A673 (cell line): ENCODE data around the gene PRKG1. TPM values are rescaled to one million over a fixed set of nuclear protein-coding genes. Genes with fewer than 3 reads are reported as not detected.
"Not testable (repeated sequence)": the region's sequence is repeated elsewhere in the genome, so short reads cannot be mapped to it uniquely, and the experiment has no call there.

Experiments used
- BruUV-seq: library from RNA; stranded (reverse); fragments of 400-500 nt; replicated peaks from 2 replicates; lab custom pipeline; 2021; lab: Mats Ljungman, UMichigan
- CTCF ChIA-PET: fragments of 300-600 bp; sonication (Branson Sonifier 250); formaldehyde crosslinking; loops from one replicate; lab custom pipeline; 2022; ENCODE audit warnings: antibody characterized with exemption; lab: Charles Lee
- POLR2A ChIA-PET: fragments of 300-600 bp; sonication (Branson Sonifier 250); formaldehyde crosslinking; loops from one replicate; lab custom pipeline; 2022; ENCODE audit warnings: antibody characterized with exemption; ENCODE audit not compliant: low non-redundant PET; lab: Charles Lee
- DNase-seq: peaks from one replicate; pipeline ENCODE4 v3.0.0-alpha.2; 2015; ENCODE audit warnings: low spot score
- H3K27ac ChIP-seq: fragments of 200-600 bp; sonication (generic); 2 replicates; pipeline ENCODE4 v1.5.1; 2016; ENCODE audit warnings: mixed run types, low read depth, mild to moderate bottlenecking, mixed read lengths, antibody characterized with exemption, low read length; ENCODE audit not compliant: poor library complexity, severe bottlenecking
- H3K27me3 ChIP-seq: fragments of 200-600 bp; sonication (generic); replicated peaks from 2 replicates; pipeline ENCODE4 v1.6.1; 2017; ENCODE audit warnings: mixed run types, low read depth, mild to moderate bottlenecking, mixed read lengths, antibody characterized with exemption, low read length; ENCODE audit not compliant: insufficient read depth, poor library complexity
- H3K36me3 ChIP-seq: fragments of 200-600 bp; sonication (generic); 2 replicates; pipeline ENCODE4 v1.6.1; 2016; ENCODE audit warnings: mixed run types, mild to moderate bottlenecking, mixed read lengths, antibody characterized with exemption, low read length; ENCODE audit not compliant: insufficient read depth, poor library complexity, severe bottlenecking
- H3K4me1 ChIP-seq: fragments of 200-600 bp; sonication (generic); 2 replicates; pipeline ENCODE4 v1.6.1; 2017; ENCODE audit warnings: mixed run types, mild to moderate bottlenecking, mixed read lengths, antibody characterized with exemption, low read length; ENCODE audit not compliant: insufficient read depth, poor library complexity, severe bottlenecking
- H3K4me3 ChIP-seq: fragments of 200-600 bp; sonication (generic); 2 replicates; pipeline ENCODE4 v1.5.1; 2016; ENCODE audit warnings: low read depth, mixed run types, mild to moderate bottlenecking, mixed read lengths, low read length; ENCODE audit not compliant: poor library complexity, severe bottlenecking
- H3K9me3 ChIP-seq: fragments of 200-600 bp; sonication (generic); 2 replicates; pipeline ENCODE4 v1.6.1; 2016; ENCODE audit warnings: mixed run types, low read depth, mild to moderate bottlenecking, mixed read lengths, antibody characterized with exemption, low read length; ENCODE audit not compliant: poor library complexity, severe bottlenecking
- CTCF ChIP-seq: fragments of 300-800, 200-600 bp; sonication (generic); conservative IDR thresholded peaks from 2 replicates; pipeline ENCODE4 v1.5.1; 2017; ENCODE audit warnings: low read depth, mild to moderate bottlenecking, antibody characterized with exemption, low read length, moderate library complexity, mixed read lengths
- EZH2 ChIP-seq: fragments of 200-600 bp; sonication (generic); IDR thresholded peaks from 2 replicates; pipeline ENCODE4 v1.6.1; 2017; ENCODE audit warnings: borderline replicate concordance, low read depth, mild to moderate bottlenecking, mixed read lengths, antibody characterized with exemption, low read length; ENCODE audit not compliant: poor library complexity, severe bottlenecking
- intact Hi-C: fragments of 100-400 bp; cut with micrococcal nuclease; formaldehyde crosslinking; loops from one replicate; pipeline ENCODE4 v1.10.0; 2022; ENCODE audit not compliant: unreplicated experiment
- total RNA-seq: library from RNA; stranded (reverse); gene quantifications from 2 replicates; pipeline ENCODE4 v1.2.3, GENCODE V29; 2021

The PRKG1 gene
- total RNA-seq, 1 experiment from 2014 or later: 0.58 TPM

DNA sequence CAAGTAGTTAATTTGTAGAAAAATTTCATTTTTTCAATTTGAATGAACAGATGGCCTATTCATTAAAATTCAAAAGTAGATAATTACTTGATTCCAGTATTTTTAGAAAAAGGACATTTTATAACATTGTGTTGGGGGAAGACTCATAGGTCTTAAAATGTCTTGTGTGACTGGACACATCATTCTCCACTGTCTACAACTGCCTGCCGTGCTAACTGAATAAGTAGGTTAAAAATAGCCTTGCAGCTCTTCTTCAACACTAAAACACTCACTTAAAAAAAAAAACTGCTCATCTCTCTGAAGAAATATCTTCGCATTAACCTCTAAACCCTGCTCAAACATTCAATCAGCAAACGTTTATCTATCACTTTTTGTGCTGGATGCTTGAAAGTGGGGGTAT lies 371.3 kb downstream of the PRKG1 start:
- Histone ChIP-seq H3K27ac (no peak overlapping the region), H3K36me3 (no peaks in the 10 kb centered on the region), H3K4me3 (no peak overlapping the region), H3K4me1 (no peaks in the 10 kb centered on the region), H3K27me3 (no peaks in the 10 kb centered on the region), H3K9me3 (no peaks in the 10 kb centered on the region)
- CTCF ChIA-PET: no interaction called here
- no peak for DNase-seq
- TF ChIP-seq CTCF (no peak), EZH2 (no peak)
- intact Hi-C loops: no loop called here
- POLR2A ChIA-PET: no interaction called here
- no TSS peak for BruUV-seq

DNA sequence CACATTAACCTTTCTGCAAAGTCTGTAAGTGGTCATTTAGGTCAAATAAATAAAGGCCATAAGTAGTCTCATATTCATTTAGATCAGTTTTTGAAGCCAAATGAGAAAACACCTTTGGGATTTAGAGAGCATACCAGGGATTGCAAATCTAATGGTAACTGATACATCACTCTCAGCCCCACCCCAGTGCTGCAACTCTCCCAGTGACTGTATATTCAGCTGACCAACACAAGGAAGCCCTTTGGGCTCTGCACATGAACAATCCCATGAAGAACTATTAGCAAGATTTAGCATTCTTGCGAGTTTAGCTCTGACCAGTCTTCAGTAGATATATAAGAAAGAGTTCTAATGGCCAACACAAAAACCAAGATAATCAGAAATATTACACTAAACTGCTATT lies 372.8 kb downstream of the PRKG1 start:
- Histone ChIP-seq H3K4me1 (no peaks in the 10 kb centered on the region), H3K36me3 (no peaks in the 10 kb centered on the region), H3K27me3 (no peaks in the 10 kb centered on the region), H3K27ac (no peak overlapping the region), H3K9me3 (no peaks in the 10 kb centered on the region), H3K4me3 (no peak overlapping the region)
- DNase-seq: no peak
- ChIA-PET CTCF (no interaction called here), POLR2A (no interaction called here)
- TF ChIP-seq EZH2 (no peak), CTCF (no peak)
- intact Hi-C loops: no loop called here
- no TSS peak for BruUV-seq

DNA sequence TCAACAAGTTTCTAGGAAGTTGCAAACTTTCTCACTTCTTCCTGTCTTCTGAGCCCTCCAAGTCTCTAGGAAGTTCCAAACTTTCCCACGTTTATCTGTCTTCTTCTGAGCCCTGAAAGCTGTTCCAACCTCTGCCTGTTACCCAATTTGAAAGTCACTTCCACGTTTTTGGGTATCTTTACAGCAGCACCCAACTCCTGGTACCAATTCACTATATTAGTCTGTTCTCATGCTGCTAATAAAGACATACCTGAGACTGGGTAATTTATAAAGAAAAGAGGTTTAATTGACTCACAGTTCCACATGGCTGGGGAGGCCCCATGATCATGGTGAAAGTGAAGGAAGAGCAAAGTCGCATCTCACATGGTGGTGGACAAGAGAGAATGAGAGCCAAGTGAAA lies 381.5 kb downstream of the PRKG1 start:
- H3K27me3 ChIP-seq, H3K9me3 ChIP-seq, CTCF ChIA-PET, H3K36me3 ChIP-seq, H3K27ac ChIP-seq, DNase-seq, BruUV-seq, H3K4me3 ChIP-seq, intact Hi-C loops, POLR2A ChIA-PET, H3K4me1 ChIP-seq: not testable (repeated sequence)

- CTCF ChIA-PET: no interaction called here
These were observed 385.2 kb downstream of the PRKG1 start for GRCh38 chr10:51459476-51459875.

More at GRCh38 chr10:51459476-51459875, 385.2 kb downstream of the PRKG1 start:
- POLR2A ChIA-PET: no interaction called here
- Histone ChIP-seq H3K27ac (no peak overlapping the region), H3K36me3 (no peaks in the 10 kb centered on the region), H3K4me1 (no peaks in the 10 kb centered on the region), H3K4me3 (no peak overlapping the region), H3K9me3 (peaks cover 4% of the 10 kb centered on the region), H3K27me3 (no peaks in the 10 kb centered on the region)
- intact Hi-C loops: no loop called here
- TF ChIP-seq CTCF (no peak), EZH2 (no peak)
- DNase-seq: no peak
- no TSS peak for BruUV-seq
